Measurements from ENCODE around the gene ATP10B.

ATP10B gene

DNA sequence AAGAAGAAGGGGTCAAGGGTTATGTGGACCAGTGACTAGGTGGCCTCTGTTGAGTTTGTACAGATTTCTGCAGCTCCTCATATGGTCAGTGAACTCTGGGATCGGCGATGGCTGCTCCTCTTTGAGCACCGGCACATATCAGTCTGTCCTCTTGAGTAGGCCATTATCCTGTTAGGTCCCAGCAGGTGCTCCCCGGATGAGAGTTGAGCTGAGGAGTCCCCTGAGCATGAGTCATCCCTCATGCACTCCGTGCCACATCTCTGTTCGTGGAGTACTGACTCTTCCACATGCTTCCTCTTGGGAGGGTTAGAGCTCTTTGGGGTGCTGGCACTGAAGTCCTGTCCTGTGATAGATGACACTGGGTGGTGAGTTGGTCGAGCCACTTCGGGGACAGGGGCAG lies 286.6 kb downstream of the ATP10B start:
- in situ Hi-C loops (cut with MboI; ENCODE audit: low sequenced_read_pairs), result no loop called here

GRCh38 chr5:160556846-160557245 lies 295.2 kb downstream of the ATP10B start:
- in situ Hi-C loops (cut with MboI; ENCODE audit: low sequenced_read_pairs), result no loop called here

GRCh38 chr5:160555971-160556631 lies 295.9 kb downstream of the ATP10B start:
- in situ Hi-C loops (cut with MboI; ENCODE audit: low sequenced_read_pairs), result no loop called here

DNA sequence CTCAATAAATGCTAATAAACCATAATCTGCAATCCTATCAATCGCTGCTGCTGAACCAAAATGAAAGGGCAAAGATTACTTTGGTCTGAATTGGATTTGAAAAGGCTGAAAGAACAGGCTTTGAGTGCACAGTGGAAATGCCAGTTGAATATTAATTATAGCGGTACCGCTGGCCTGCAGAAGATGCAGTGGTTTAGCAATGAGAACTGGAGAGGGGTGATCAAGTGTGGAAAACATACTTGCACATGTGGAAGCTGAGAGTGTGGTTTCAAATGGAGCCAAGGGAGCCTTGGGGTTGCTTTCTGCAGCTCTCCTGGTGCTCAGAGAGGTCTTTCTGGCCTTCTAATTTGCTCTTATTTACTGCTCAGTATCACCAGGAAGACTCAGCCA lies 296.4 kb downstream of the ATP10B start:
- in situ Hi-C loops (cut with MboI; ENCODE audit: low sequenced_read_pairs), result no loop called here

DNA sequence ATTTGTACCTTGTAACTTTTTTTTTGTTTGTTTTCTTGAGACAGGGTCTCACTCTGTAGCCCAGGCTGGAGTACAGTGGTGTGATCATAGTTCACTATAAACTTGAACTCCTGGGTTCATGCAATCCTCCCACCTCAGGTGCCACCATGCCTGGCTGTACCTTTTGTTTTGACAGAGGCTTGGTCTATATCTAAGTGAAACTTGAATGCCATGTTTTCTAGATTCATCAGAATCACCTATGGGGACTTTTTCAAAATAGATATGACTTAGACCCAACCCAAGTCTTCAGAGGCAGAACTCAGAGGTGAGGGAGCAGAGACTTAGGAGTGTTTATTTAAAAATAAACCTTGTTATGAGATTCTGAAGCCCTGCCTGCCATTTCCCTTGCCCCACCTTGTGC lies 301.9 kb downstream of the ATP10B start:
- in situ Hi-C loops (cut with MboI; ENCODE audit: low sequenced_read_pairs), result no loop called here

GRCh38 chr5:160548949-160549645 lies 302.9 kb downstream of the ATP10B start:
- in situ Hi-C loops (cut with MboI; ENCODE audit: low sequenced_read_pairs), result no loop called here

GRCh38 chr5:160547872-160548271 lies 304.1 kb downstream of the ATP10B start:
- in situ Hi-C loops (cut with MboI; ENCODE audit: low sequenced_read_pairs), result no loop called here

GRCh38 chr5:160547061-160547460 lies 304.9 kb downstream of the ATP10B start:
- in situ Hi-C loops (cut with MboI; ENCODE audit: low sequenced_read_pairs), result no loop called here

- in situ Hi-C loops (cut with MboI; ENCODE audit: low sequenced_read_pairs), result no loop called here
Measured at GRCh38 chr5:160545832-160546231, 306.2 kb downstream of the ATP10B start.

DNA sequence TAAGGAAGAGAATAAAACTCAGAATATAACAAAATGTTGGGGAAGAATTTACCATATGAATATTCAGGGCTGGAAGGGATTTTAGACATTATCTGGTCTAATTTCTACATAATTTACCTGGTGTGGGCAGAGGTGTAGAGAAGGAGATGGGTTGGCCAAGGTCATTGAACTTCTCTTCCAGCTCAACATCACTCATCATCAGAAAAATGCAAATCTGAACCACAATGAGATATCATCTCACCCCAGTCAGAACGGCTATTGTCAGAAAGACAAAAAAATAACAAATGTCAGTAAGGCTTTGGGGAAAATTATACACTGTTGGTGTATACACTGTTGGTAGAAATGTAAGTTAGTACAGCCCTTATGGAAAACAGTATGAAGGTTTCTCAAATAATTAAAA lies 308.6 kb downstream of the ATP10B start:
- in situ Hi-C loops (cut with MboI; ENCODE audit: low sequenced_read_pairs), result no loop called here

DNA sequence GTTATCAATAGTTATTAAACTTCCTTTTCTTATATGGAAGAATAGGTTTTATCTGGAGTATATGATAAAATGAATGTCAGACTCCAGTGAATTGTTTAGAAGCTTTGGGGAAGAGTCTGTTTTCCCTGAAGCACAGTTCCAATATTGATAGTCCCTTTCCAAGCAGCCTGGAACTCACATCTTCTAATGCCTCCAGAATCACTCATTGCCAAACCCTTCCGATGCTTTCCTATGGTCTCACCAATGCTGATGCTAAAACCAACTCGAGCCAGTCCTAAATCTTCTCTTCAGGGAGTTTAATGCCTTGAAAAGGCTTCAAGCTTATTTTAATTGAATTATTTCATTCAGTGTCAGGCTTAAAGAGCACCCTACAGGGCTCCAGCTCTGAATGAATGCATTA lies 309.2 kb downstream of the ATP10B start:
- in situ Hi-C loops (cut with MboI; ENCODE audit: low sequenced_read_pairs), result no loop called here

DNA sequence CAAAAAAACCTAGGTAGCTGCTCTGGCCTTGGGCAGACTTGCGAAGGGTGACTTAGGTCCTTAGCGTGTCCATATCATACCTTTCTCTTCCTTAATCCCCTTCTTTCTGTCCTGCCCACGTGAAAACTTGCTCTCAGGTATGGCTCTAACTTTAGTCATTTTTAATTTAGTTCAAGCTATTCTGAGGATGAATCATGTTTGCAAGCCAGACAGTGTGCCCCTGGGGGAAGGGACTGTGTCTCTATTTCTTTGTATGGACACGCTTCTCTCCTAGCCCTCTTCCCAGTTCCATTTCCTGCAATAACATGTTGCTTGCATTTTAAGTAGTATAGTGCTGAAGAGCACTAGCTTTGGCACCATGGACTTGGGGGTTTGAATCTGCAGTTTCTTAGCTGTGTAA lies 309.7 kb downstream of the ATP10B start:
- in situ Hi-C loops (cut with MboI; ENCODE audit: low sequenced_read_pairs), result no loop called here

GRCh38 chr5:160539431-160539830 lies 312.6 kb downstream of the ATP10B start:
- in situ Hi-C loops (cut with MboI; ENCODE audit: low sequenced_read_pairs), result no loop called here

- in situ Hi-C loops (cut with MboI; ENCODE audit: low sequenced_read_pairs), result no loop called here
Measured at GRCh38 chr5:160537940-160538339, 314.1 kb downstream of the ATP10B start.

DNA sequence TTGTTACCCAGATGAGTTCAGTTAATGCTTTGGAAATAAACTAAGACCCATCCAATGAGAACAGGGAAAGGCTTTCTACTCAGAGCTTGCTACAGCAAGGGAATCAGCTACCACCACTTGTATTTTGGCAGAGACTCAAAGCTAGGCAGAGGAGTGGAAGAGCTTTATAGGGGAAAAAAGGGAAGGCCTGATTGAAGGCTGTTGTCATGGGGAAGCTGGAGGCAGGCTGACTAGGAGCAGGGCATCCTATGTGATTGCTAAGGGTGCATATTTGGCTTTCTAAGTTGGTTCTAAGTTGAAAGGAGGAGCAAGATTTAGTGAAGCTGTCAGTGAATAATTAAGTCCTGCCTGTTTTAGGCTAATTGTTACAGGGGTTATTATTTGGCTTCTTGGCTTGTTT lies 314.9 kb downstream of the ATP10B start:
- in situ Hi-C loops (cut with MboI; ENCODE audit: low sequenced_read_pairs), result no loop called here

GRCh38 chr5:160534914-160535313 lies 317.1 kb downstream of the ATP10B start:
- in situ Hi-C loops (cut with MboI; ENCODE audit: low sequenced_read_pairs), result no loop called here

- in situ Hi-C loops (cut with MboI; ENCODE audit: low sequenced_read_pairs), result no loop called here
Measured at GRCh38 chr5:160534125-160534524, 317.9 kb downstream of the ATP10B start.

DNA sequence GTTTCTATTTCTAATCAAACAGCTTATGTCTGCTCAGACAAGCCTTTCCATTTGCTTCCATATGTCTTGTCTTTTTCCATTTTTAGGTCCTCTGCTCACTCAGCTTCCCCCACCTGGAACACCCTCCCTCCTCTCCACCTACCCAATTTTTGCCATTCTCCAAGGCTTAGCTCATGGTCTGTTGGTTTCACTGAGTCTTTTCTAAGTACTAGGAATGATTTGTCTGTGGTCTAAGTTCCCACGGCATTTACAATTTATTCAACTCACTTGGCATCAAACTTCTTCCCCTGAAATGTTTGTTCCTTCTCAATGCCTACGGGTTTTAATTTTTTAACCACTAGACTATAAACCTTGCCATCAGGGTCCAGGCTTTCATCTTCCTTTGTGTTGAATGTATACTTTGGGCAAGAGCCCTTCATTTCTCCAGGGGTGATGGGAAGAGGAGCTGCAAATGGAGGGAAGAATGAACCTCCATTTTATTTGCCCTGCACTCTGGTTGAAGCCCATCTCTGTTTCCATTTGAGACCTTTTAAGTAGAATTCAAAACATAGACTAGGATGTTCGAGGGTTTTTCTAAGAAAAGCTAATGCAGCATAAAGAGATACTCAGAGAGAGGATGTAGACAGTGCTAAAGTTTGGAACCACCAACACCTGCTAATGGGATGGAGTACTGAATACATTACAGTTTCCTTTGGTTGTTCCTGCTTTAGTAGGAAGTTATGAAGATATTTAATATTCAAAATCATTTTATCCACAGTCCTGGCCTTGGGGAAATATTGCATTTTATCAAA lies 326.3 kb downstream of the ATP10B start:
- in situ Hi-C loops (cut with MboI; ENCODE audit: low sequenced_read_pairs), result no loop called here

GRCh38 chr5:160524827-160525226 lies 327.2 kb downstream of the ATP10B start:
- in situ Hi-C loops (cut with MboI; ENCODE audit: low sequenced_read_pairs), result no loop called here

GRCh38 chr5:160523502-160524163 lies 328.4 kb downstream of the ATP10B start:
- in situ Hi-C loops (cut with MboI; ENCODE audit: low sequenced_read_pairs), result no loop called here

- in situ Hi-C loops (cut with MboI; ENCODE audit: low sequenced_read_pairs), result no loop called here
Measured at GRCh38 chr5:160521392-160521663, 330.7 kb downstream of the ATP10B start.

Measured in HL-60/S4 treated with retinoic acid at 250 ng/mL for 4 days and 3 days (cell line).